Bronchial epithelial cell (primary cell): Measurements from ENCODE around the gene TRPM3. TPM values are rescaled to one million over a fixed set of nuclear protein-coding genes. Genes with fewer than 3 reads are reported as not detected.

Source experiments
- DNase-seq: peaks from one replicate; pipeline ENCODE4 v3.0.0-alpha.2; 2010; ENCODE audit warnings: low read depth
- FAIRE-seq: peaks from 2 replicates; lab custom pipeline; 2011; peaks lifted over from hg19 to GRCh38; lab: Jason Lieb, UNC
- H3K27me3 ChIP-seq: 2 replicates; pipeline ENCODE4 v1.5.1; 2011; ENCODE audit warnings: low read length; ENCODE audit not compliant: control insufficient read depth, insufficient read depth
- H3K36me3 ChIP-seq: 2 replicates; pipeline ENCODE4 v1.5.1; 2011; ENCODE audit warnings: low read length; ENCODE audit not compliant: control insufficient read depth, insufficient read depth
- H3K4me3 ChIP-seq: 2 replicates; pipeline ENCODE4 v1.5.1; 2011; ENCODE audit warnings: mild to moderate bottlenecking, low read depth, low read length, control low read depth
- total RNA-seq: library from RNA; depleted of rRNA; stranded (reverse); fragments of >200 nt; gene quantifications from 2 replicates; pipeline ENCODE4 v1.2.1, GENCODE V29; 2014
- TF ChIP-seq, protein P1 (sequence below): IDR thresholded peaks from 2 replicates; pipeline ENCODE4 v1.5.1; 2011; ENCODE audit warnings: mild to moderate bottlenecking, moderate library complexity, low read length, control low read depth, inconsistent platforms; ENCODE audit not compliant: insufficient read depth, severe bottlenecking

TRPM3 gene
- total RNA-seq, 1 donor from 2014 or later, result not detected

DNA sequence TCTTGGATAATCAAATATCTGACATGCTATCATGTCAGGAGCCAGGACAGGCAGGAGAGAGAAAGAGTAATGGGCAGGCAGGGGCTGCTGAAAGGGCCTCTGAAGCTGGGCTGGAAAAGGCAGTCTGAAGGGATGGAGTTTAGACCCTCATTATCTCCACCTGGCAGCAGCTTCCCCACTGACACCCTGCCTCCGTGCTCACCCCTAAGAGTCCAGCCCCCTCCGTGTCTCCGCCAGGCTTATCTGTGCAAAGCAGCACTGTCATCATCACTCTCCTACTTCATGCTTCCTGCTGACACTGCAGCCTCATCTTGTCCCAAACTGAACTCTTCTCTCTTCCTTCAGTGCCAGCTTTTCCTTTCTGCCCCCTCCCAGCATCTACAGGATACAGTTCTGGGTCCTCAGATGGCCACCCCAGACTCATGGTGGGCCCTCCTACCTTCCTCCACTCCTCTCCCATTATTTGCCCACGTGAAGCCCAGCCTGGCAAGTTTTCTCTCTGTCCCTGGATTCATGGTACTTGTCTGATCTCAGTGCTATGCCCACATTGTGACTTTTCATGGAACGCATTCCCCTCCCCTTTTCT lies 636.1 kb downstream of the TRPM3 start:
- Histone ChIP-seq H3K27me3 (no peaks in the 10 kb centered on the region), H3K36me3 (no peaks in the 10 kb centered on the region), H3K4me3 (no peak overlapping the region)
- TF ChIP-seq, protein P1, sequence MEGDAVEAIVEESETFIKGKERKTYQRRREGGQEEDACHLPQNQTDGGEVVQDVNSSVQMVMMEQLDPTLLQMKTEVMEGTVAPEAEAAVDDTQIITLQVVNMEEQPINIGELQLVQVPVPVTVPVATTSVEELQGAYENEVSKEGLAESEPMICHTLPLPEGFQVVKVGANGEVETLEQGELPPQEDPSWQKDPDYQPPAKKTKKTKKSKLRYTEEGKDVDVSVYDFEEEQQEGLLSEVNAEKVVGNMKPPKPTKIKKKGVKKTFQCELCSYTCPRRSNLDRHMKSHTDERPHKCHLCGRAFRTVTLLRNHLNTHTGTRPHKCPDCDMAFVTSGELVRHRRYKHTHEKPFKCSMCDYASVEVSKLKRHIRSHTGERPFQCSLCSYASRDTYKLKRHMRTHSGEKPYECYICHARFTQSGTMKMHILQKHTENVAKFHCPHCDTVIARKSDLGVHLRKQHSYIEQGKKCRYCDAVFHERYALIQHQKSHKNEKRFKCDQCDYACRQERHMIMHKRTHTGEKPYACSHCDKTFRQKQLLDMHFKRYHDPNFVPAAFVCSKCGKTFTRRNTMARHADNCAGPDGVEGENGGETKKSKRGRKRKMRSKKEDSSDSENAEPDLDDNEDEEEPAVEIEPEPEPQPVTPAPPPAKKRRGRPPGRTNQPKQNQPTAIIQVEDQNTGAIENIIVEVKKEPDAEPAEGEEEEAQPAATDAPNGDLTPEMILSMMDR, result no peak
- FAIRE-seq (no peak), DNase-seq (no peak)

DNA sequence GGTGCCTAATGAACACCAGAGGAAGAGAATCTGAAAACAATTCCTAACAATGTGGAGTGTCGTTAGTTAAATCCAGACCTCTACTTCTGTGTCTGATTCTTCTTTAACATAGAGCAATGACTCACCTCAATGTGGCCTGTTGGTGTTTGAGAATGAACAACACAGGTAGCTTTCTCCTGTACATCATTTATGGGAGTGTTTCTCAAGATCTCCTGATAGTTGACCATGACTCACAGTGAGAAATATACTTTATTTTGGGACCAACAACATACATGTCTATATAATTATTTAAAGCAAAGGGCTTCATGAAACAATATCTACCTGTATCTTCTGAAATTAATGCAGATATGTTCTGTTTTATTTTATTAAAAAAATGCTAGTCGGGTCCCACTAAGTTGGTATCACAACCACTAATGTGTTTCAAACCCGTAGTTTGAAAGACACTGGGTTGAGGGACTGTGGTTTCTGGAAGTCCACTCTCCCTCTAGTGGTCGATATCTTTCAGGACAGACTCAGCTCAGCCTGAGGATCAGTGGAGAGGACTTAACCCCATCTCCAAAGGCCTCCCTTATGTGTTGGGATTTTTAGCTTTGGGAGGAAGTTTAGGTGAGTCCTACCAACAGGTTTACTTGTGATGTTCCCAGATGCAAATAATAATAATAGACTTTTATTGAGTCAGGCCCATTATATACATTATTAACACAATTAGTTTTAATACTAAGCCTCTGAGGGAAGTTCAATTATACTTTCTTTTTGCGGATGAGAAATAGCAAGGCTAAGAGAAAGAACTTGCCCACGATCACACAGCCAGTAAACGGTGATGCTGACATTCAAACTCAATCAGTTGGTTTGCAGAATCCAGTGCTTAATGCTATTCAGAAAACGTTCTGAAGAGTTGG lies 636.9 kb downstream of the TRPM3 start:
- Histone ChIP-seq H3K36me3 (no peaks in the 10 kb centered on the region), H3K4me3 (no peak overlapping the region), H3K27me3 (no peaks in the 10 kb centered on the region)
- DNase-seq, result peak; percentile 91
- FAIRE-seq, result no peak
- TF ChIP-seq, protein P1, result peak; percentile 60

DNA sequence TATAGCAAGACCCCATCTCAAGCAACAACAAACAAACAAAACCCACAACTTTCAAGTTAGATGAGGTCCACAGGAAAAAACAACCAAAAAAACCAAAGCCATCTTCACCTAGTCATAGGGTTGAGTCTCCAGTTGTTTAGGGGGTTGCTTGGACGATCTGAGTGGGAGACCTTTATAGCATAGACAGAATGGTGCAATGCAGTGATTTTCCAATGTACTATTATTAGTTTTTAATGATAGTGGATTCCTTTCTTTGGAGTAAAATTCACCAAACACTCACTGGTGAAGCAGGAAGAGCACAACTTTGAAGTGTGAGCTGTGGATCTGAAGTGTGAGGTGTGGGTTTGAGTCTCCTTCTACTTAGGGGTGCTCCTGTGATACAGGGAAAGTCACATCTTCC lies 640.0 kb downstream of the TRPM3 start:
- no peaks in the 10 kb centered on the region for H3K27me3 ChIP-seq
- DNase-seq (no peak), FAIRE-seq (no peak)
- H3K4me3 ChIP-seq, result no peak overlapping the region
- no peaks in the 10 kb centered on the region for H3K36me3 ChIP-seq
- TF ChIP-seq, protein P1, result no peak

DNA sequence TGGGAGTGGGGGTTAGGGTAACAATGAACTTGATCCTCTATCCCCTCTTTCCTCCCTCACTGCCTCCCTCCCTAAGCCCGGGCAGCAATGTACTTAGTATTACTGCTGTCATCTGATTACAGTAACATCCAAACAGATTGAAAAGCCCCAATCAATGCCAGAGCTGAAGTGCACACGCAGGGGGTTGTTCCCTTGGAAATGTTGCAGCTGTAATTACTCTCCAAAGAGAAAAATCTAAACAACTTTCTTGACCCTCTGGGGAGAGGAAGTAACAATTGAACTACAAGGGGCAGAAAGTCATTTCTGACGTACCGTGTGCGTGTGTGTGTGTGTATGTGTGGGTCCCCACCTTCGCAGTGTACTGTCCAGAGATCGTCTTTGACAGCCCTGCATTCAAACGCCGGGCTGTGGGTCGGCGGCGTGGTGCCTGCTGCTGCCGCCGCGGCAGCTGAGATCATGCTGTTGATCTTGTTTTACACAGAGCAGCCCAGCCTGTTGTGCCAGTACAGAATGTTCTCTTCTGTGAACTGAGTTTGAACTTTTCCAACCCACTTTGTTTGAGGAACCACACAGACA lies 640.9 kb downstream of the TRPM3 start:
- DNase-seq, result peak; percentile 54
- TF ChIP-seq, protein P1, result no peak
- no peak for FAIRE-seq
- Histone ChIP-seq H3K4me3 (no peak overlapping the region), H3K27me3 (no peaks in the 10 kb centered on the region), H3K36me3 (no peaks in the 10 kb centered on the region)

DNA sequence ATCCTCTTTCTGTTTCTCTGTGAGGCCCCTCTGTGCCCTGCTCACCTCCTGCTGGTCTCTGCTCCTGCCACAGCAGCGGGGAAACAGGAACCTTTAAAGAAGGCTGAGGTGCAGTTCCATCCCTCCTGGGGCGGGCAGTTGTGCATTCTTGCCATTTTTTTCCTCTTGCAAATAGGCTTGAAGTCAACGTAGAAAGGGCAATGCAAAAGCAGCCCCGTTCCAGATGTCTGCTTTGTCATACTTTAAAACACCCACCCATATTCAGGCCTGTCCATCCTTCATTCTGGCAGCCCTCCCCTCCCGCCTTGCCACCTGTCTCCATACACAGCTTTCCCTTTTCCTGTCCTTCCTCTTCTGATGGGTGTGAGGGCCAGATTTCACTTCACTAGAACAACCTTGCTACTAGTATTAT lies 641.5 kb downstream of the TRPM3 start:
- H3K36me3 ChIP-seq, result no peaks in the 10 kb centered on the region
- FAIRE-seq (no peak), DNase-seq (peak; percentile 41)
- TF ChIP-seq, protein P1, result no peak
- H3K27me3 ChIP-seq, result no peaks in the 10 kb centered on the region
- no peak overlapping the region for H3K4me3 ChIP-seq
